Measurements from ENCODE around the gene MEN1. TPM values are rescaled to one million over a fixed set of nuclear protein-coding genes. Genes with fewer than 3 reads are reported as not detected.

The MEN1 gene
- total and polyA plus RNA-seq, 9 of the 15 experiments (the other 6 are each of a cell fraction or from before 2014, with no cell fraction given), result 3.4 to 57.2 (median 19.3) TPM

DNA sequence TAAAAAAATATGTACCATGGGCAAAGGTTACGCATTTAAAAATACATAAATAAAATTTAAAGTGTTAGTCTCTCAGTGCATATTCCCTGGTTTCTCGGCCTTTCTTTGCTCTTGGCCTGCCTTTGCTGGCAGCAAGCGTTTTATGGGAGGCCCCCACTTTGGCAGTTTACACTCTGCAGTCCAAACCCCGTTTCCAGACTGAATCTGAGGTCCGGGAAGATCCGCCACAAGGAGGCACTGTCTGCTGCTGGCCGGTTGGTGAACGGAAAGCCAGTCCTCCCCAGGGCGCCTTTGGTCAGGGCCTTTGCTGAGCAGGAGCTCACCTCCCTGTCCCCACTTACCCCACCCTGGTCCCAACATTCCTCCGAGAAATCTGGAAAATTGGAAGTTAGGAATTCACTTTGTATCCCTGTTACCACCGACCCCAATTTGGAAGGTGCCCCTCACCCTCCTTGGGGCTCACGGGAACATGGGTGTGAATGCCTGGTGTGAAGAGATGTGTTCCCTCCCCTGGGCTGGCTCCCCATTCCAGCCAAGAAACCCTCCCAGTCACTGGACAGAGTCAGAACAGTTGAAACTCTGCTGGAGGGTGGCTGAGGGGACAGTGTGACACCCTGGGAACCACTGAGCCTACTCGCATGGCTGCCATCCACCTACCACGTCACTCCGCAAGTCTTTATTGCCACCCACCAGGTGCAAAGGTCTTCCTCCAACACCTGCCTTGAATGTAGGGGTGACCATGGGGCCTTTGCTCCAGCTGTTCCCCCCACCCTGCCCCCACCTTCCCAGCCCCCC, 22.6 kb downstream of the MEN1 start (continued):
- TF ChIP-seq, protein P1, sequence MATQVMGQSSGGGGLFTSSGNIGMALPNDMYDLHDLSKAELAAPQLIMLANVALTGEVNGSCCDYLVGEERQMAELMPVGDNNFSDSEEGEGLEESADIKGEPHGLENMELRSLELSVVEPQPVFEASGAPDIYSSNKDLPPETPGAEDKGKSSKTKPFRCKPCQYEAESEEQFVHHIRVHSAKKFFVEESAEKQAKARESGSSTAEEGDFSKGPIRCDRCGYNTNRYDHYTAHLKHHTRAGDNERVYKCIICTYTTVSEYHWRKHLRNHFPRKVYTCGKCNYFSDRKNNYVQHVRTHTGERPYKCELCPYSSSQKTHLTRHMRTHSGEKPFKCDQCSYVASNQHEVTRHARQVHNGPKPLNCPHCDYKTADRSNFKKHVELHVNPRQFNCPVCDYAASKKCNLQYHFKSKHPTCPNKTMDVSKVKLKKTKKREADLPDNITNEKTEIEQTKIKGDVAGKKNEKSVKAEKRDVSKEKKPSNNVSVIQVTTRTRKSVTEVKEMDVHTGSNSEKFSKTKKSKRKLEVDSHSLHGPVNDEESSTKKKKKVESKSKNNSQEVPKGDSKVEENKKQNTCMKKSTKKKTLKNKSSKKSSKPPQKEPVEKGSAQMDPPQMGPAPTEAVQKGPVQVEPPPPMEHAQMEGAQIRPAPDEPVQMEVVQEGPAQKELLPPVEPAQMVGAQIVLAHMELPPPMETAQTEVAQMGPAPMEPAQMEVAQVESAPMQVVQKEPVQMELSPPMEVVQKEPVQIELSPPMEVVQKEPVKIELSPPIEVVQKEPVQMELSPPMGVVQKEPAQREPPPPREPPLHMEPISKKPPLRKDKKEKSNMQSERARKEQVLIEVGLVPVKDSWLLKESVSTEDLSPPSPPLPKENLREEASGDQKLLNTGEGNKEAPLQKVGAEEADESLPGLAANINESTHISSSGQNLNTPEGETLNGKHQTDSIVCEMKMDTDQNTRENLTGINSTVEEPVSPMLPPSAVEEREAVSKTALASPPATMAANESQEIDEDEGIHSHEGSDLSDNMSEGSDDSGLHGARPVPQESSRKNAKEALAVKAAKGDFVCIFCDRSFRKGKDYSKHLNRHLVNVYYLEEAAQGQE (IDR thresholded peaks at IDR 0.05; ENCODE audit: borderline replicate concordance), result peak; percentile 71; the same call in 1 of the 2 replicates
- TF ChIP-seq, protein P1 (CRISPR knock-in tag; IDR thresholded peaks at IDR 0.05; ENCODE audit: low read depth), result no peak
- TF ChIP-seq CREB1 (IDR thresholded peaks at IDR 0.05) (no peak), CREB1 (CRISPR knock-in tag; IDR thresholded peaks at IDR 0.05) (no peak), ZBED1 (IDR thresholded peaks at IDR 0.05) (no peak), SOX6 (IDR thresholded peaks at IDR 0.05) (no peak), ZNF408 (CRISPR knock-in tag; IDR thresholded peaks at IDR 0.05; ENCODE audit: low read depth) (no peak), LEF1 (IDR thresholded peaks at IDR 0.05) (no peak), NFIC (IDR thresholded peaks at IDR 0.05) (no peak), HOXB6 (CRISPR knock-in tag; IDR thresholded peaks at IDR 0.05; ENCODE audit: borderline replicate concordance) (no peak), HIVEP1 (CRISPR knock-in tag; IDR thresholded peaks at IDR 0.05) (no peak), EHMT2 (IDR thresholded peaks at IDR 0.05) (no peak)
- TF ChIP-seq, protein P2, sequence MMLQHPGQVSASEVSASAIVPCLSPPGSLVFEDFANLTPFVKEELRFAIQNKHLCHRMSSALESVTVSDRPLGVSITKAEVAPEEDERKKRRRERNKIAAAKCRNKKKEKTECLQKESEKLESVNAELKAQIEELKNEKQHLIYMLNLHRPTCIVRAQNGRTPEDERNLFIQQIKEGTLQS (IDR thresholded peaks at IDR 0.05), result no peak
- TF ChIP-seq, protein P2 (CRISPR knock-in tag; conservative IDR thresholded peaks at IDR 0.05), result no peak
- TF ChIP-seq, protein P3, sequence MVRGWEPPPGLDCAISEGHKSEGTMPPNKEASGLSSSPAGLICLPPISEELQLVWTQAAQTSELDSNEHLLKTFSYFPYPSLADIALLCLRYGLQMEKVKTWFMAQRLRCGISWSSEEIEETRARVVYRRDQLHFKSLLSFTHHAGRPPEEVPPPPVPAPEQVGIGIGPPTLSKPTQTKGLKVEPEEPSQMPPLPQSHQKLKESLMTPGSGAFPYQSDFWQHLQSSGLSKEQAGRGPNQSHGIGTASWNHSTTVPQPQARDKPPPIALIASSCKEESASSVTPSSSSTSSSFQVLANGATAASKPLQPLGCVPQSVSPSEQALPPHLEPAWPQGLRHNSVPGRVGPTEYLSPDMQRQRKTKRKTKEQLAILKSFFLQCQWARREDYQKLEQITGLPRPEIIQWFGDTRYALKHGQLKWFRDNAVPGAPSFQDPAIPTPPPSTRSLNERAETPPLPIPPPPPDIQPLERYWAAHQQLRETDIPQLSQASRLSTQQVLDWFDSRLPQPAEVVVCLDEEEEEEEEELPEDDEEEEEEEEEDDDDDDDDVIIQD (CRISPR knock-in tag; IDR thresholded peaks at IDR 0.05), result no peak
